ENCODE data around the gene USP1.

Gene USP1, protein sequence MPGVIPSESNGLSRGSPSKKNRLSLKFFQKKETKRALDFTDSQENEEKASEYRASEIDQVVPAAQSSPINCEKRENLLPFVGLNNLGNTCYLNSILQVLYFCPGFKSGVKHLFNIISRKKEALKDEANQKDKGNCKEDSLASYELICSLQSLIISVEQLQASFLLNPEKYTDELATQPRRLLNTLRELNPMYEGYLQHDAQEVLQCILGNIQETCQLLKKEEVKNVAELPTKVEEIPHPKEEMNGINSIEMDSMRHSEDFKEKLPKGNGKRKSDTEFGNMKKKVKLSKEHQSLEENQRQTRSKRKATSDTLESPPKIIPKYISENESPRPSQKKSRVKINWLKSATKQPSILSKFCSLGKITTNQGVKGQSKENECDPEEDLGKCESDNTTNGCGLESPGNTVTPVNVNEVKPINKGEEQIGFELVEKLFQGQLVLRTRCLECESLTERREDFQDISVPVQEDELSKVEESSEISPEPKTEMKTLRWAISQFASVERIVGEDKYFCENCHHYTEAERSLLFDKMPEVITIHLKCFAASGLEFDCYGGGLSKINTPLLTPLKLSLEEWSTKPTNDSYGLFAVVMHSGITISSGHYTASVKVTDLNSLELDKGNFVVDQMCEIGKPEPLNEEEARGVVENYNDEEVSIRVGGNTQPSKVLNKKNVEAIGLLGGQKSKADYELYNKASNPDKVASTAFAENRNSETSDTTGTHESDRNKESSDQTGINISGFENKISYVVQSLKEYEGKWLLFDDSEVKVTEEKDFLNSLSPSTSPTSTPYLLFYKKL

DNA sequence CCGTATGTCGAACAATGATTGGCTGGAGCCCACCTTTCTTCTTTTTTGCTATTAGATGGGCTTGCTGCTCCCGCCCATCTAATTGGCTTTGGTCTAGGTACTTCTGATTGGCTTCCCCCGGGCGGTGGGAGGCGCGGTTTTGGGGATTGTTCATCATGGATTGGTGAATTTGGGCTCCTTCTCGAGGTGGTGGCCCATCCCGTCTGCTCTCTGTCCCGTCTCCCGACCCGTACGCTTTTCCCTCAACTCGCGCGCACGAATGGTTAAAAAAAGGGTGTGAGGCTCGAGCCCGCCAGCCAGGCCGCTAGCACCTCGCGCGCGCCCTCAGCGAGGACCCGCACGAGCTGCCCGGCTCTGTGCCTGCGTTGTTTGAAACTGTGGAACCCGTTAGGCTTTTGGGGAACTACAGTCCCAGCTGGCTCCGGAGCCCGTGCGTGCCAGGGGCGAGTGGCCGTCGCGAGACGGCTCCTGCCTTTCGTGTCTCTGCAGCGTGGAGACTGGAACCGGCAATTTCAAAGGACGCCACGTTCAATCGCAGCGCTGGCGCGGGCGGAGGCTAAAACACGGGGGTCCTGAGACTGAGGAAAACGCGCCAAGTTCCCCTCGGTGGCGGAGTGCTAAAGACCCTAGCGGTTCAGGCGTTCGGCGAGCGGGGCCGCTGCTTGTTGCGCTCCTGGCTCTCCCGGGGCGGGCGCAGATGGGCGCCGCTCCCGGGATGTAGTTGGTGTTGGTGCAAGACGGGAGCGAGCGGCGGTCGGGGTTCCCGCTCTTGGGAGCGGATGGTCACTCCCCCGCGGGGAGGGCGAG lies at the start of gene USP1:
TSS of gene USP1 (plus strand) at position 584 of the 807 bp plus-strand sequence. CDS start 2,819 bp downstream, outside the sequence.
- no peak for DNase-seq (ENCODE audit: low read depth, low spot score)

GRCh38 chr1:62389531-62389930 lies 47.3 kb upstream of the USP1 start:
- no peak for DNase-seq (ENCODE audit: low read depth, low spot score)

DNA sequence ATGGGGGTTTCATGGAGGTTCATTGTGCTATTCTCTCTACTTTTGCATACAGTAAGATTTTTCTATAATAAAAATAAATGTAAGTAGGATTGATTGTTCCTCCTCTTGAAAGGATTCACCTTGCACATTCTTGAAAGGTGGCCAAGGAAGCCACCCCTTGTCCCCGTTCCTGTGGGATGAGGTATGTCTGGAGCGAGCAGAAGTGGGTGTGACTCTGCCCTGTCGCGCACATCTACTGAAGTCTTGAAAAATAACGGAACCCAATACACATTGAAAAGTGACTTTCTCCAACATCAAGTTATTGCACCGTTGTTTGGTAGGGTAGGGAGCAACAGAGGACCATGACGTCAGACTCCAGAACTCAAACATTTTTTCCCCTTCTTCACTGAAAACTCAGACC lies 46.8 kb upstream of the USP1 start:
- DNase-seq (ENCODE audit: low read depth, low spot score): no peak

- DNase-seq (ENCODE audit: low read depth, low spot score): peak; percentile 21
Observed at GRCh38 chr1:62391369-62391971, 45.4 kb upstream of the USP1 start.

DNA sequence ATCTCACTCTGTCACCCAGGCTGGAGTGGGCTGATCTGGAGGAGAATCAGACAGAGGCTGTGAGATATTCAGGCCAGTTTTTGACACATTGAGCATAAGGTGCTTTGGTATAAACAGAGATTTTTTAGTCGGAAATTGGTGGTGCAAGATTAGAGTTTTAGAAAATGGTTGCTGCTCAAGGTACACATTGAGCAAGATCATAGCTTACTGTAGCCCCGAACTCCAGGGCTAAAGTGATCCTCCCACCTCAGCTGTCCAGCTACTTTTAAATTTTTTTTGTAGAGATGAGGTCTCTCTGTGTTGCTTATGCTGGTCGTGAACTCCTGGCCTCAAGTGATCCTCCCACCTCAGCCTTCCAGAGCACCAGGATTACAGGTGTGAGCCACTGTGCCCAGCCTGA lies 43.9 kb upstream of the USP1 start:
- DNase-seq (ENCODE audit: low read depth, low spot score): no peak

DNA sequence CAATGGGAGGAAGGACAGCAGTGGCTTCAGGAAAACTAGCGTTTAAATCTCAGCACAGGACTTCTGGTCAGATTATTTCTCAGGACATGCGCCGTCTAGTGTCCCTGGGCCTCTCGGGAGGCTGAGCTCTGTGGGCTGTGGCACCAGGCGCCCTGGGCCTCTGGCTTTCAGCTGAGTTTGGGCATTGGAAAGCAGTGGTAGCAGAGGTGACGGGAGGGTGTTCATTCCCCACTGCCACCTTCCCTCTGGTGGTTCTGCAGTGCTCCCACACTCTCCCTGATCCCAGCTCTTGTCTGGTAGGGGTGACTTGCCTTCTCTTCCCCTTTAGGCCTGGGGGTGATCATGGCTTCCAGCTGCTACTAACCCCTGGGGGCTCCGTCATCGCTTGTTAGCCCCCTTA lies 42.2 kb upstream of the USP1 start:
- DNase-seq (ENCODE audit: low read depth, low spot score): no peak

DNA sequence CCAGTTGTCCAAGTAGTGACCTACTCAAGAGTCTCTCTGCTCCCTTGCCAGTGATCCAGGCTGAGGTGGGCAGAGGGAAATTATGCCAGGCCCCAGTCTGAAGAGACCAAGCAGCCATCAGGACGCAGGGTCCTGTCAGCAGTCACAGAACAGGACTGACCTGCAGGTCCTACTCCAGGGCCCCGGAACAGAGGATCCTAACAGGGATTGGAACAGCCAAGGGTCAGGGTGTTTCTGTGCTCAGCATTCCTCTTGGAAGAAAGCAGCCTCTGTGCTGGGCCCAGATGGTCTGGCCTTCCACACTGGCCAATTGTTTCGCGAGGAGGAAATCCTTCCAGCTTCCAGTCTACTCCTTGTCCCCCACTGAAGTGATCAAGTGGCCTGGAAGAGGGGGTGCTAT lies 41.6 kb upstream of the USP1 start:
- no peak for DNase-seq (ENCODE audit: low read depth, low spot score)

GRCh38 chr1:62396871-62397270 lies 40.0 kb upstream of the USP1 start:
- no peak for DNase-seq (ENCODE audit: low read depth, low spot score)

DNA sequence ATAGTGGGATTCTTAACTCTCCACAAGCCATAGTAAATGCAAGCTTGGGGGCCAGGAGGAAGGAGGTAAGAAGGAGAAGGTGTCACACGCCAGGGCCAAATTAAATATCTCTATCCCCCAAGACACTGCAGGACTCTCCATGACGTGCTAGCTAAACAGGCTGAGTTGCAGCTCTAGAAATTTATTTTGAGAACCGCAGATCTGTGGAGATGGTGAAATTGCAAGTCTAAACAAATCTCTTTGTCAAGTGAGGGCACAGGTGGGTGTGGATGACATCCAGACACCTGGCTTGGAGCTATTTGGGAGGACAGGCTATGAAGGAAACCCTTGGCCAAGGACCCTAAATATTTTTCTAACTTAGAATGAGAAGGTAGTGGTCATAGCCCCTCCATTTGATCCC lies 39.5 kb upstream of the USP1 start:
- DNase-seq (ENCODE audit: low read depth, low spot score): no peak

GRCh38 chr1:62398377-62398776 lies 38.5 kb upstream of the USP1 start:
- peak; percentile 70 for DNase-seq (ENCODE audit: low read depth, low spot score)

DNA sequence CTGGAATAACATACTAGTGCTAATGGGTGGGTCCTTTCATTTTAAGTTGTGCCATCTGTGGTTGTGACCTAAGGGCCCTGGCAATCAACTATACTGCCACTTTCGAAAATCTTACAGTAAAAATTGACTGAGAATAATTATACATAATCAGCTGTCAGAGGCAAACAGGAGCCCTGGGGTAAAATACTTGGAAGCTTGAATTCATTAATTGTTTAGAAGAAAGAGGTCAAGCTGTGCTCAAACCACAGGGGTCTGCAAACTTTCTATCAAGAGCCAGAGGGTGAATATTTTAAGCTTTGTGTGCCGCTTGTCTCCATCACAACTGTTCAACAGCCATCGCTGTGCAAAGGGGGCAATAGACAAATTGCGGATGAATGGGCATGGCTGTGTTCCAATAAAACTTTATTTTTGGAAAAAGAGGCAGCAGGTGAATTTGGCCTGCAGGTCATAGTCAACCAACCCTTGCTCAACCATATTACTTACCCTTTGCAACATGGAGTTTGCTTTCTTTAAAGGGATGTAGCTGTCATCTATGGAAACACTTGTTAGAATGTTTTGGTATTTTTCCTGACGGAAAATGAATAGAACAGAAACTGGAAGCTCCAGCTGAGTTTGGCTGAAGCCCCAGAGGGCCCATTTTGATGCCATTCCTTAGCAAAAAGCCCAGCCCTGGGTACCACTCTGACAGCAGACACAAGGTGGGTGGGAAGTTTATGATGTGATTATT lies 35.7 kb upstream of the USP1 start:
- DNase-seq (ENCODE audit: low read depth, low spot score): peak; percentile 32

DNA sequence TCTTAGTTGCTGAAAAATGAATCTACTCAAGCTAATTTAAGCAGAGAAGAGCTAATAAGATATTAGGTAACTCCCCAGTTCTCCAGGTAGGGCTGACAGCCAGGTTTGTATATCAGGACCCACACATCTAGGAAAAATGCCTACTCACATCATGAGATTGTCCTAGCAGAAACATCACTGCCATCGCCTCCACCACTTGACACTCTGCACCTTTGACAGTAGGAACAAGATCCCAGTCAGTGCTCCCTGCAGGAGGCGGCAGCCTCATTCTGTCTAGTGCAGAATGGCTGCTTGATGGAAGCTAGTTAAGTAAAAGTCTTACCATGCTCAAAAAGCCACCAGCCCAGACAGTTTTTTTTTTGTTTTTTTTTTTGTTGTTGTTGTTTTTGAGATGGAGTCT lies 31.6 kb upstream of the USP1 start:
- no peak for DNase-seq (ENCODE audit: low read depth, low spot score)

DNA sequence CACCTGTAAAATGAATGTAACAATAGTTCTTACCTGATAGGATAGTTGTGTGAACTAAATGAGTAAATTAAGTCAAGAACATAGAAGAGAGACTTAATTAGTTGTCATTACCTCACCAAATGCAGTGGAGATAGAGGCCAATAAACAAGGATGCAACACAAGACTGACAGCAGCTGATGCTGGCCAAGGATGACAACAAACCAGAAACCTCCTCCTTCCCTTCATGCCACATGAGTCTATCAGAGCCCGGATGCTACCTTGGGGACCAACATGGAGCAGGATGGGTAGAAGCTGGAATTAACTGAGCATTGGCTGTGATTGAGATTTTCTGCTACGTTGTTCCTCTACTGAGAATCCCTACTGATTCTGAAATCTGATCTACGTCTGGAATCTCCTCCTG lies 30.3 kb upstream of the USP1 start:
- no peak for DNase-seq (ENCODE audit: low read depth, low spot score)

GRCh38 chr1:62407398-62408009 lies 29.3 kb upstream of the USP1 start:
- DNase-seq (ENCODE audit: low read depth, low spot score): peak; percentile 75

DNA sequence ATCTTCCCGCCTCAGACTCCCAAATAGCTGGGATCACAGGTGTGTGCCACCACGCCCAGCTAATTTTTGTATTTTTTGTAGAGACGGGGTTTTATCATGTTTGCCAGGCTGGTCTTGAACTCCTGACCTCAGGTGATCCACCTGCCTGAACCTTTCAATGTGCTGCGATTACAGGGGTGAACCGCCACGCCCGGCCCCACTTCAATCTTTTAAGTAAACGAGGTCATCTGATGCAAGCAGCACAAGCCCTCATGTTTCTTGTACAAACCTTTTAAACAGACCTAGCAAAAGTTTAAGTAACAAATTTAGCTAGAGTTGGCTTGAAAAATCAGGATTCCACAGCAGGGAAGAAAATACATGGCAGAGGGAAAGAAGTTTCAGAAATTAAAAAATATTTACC lies 21.2 kb upstream of the USP1 start:
- DNase-seq (ENCODE audit: low read depth, low spot score): no peak

DNA sequence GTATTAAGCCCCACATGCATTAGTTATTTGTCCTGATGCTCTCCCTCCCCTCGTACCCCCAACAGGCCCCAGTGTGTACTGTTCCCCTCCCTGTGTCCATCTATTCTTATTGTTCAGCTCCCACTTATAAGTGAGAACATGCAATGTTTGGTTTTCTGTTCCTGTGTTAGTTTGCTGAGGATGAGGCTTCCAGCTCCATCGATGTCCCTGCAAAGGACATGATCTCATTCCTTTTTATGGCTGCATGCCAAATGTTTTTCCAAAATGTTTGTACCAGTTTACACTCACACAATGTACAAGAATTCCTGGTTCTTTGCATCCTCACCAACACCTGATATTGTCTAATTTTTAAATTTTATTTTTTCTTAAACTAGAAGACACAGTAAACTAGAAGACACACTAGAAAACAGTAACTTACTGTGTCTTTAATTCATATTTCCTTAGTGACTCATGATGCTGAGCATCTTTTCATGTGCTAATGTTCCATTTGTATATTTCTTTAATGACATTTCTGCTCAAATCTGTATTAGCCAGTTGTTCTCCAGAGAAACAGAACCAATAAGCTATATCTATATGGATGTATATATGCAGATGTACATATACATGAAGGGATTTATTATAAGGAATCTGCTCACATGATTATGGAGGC lies 19.4 kb upstream of the USP1 start:
- DNase-seq (ENCODE audit: low read depth, low spot score): peak; percentile 20

DNA sequence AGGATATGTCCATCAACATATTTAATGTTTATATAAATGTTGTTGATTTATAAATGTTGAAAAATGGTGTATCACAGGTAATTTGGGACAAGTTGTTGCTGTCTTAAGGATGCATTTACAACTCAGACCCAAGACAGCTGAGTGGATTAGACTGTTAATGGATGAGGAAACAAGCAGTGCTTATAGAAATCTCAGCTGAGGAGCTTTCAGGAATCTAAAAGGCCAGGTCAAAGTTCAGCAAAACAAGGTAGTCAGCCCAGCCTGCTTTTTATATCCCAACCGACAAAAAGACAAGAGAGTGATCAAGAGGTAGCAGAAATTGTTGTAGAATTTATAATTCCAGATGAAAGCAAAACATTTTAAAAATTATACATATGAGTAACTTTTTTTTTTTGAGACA lies 16.6 kb upstream of the USP1 start:
- no peak for DNase-seq (ENCODE audit: low read depth, low spot score)

DNA sequence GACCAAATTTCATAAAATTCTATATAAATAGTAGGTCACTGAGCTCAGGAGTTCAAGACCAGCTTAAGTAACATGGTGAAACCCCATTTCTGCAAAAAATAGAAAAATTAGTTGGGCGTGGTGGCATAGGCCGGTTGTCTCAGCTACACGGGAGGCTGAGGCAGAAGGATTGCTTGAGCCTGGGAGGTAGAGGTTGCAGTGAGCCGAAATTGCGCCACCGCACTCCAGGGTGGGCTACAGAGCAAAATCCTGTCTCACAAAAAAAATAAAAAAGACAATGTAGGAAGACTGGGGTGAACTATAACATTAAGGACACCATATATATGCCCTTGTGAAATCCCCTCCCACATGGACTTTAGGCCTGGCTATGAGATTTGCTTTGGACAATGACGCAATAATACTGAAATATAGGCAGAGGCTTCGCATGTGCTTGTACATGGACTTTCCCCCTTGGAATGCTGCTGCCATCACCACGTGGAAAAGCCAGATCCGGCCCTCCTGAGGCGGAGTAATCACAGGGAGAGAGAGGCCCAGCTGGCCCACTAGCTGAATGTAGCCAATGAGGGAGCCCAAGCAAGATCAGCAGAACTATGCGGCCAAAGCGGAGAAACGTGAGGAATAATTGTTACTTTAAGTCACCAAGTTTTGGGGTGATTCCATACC lies 13.1 kb upstream of the USP1 start:
- no peak for DNase-seq (ENCODE audit: low read depth, low spot score)

DNA sequence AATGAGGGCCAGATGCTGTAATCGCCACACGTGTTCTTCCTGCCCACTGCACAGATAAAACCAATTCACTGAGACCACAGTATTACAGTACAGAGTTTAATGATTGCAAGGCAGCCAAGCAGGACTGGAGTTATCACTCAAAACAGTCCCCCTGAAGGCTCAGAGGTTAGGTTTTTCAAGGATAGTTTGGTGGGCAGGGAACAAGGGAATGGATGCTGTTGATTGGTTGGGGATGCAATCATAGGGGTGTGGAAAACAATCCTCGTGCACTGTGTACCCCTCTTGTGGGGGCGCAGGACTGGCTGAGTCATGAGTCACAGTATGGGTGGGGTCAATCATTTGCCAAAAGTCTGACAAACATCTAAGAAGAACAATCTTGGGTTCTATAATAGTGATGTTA lies 12.4 kb upstream of the USP1 start:
- no peak for DNase-seq (ENCODE audit: low read depth, low spot score)

GRCh38 chr1:62425041-62425440 lies 11.8 kb upstream of the USP1 start:
- DNase-seq (ENCODE audit: low read depth, low spot score): no peak

Data from astrocyte of the hippocampus (primary cell).